Naive thymus-derived CD4-positive, alpha-beta T cell (primary cell): ENCODE data around the gene SNX18. TPM values are rescaled to one million over a fixed set of nuclear protein-coding genes. Genes with fewer than 3 reads are reported as not detected.

Experiments
- ATAC-seq: fragments of 150-1000 bp; cut with Tn5 transposase; 2 replicates; pipeline ENCODE4 v1.10.0; 2021; ENCODE audit warnings: mild to moderate bottlenecking, moderate library complexity
- CTCF ChIA-PET: fragments of 350-600 bp; sonication (Branson Sonifier 250); formaldehyde crosslinking; loops from one replicate; lab custom pipeline; 2021; ENCODE audit warnings: antibody characterized with exemption; lab: Charles Lee
- POLR2A ChIA-PET: fragments of 350-600 bp; sonication (Branson Sonifier 250); formaldehyde crosslinking; loops from one replicate; lab custom pipeline; 2021; ENCODE audit warnings: antibody characterized with exemption, inconsistent platforms; lab: Charles Lee
- DNase-seq, 9 donors: peaks; one replicate each; pipeline versions ENCODE4 v3.0.0 to v3.0.0-alpha.2; 2020 to 2022; ENCODE audit warnings: mixed read lengths in 1 of 9
- H3K27ac ChIP-seq: one replicate; pipeline ENCODE4 v1.7.0; 2013; ENCODE audit warnings: mild to moderate bottlenecking, low read depth, low read length, moderate library complexity
- H3K27me3 ChIP-seq, 2 donors: one replicate each; pipeline ENCODE4 v1.7.0; 2013; ENCODE audit warnings: low read length in 2 of 2, mild to moderate bottlenecking in 2 of 2, moderate library complexity in 2 of 2; ENCODE audit not compliant: control insufficient read depth in 2 of 2, insufficient read depth in 2 of 2
- H3K36me3 ChIP-seq, 3 experiments: 1 replicate in 2 of 3; 2 replicates in 1 of 3; pipeline ENCODE4 v1.7.0; 2013; ENCODE audit warnings: low read length in 3 of 3, mild to moderate bottlenecking in 3 of 3, moderate library complexity in 1 of 3; ENCODE audit not compliant: insufficient read depth in 3 of 3, control insufficient read depth in 2 of 3
- H3K4me1 ChIP-seq, 2 donors: one replicate each; pipeline ENCODE4 v1.7.0; 2013; ENCODE audit warnings: low read length in 2 of 2, mild to moderate bottlenecking in 2 of 2, moderate library complexity in 1 of 2; ENCODE audit not compliant: control insufficient read depth in 2 of 2, insufficient read depth in 2 of 2
- H3K4me3 ChIP-seq: 2 replicates; pipeline ENCODE4 v1.7.0; 2013; ENCODE audit warnings: mild to moderate bottlenecking, low read length
- H3K9me3 ChIP-seq, 3 experiments: 1 replicate in 2 of 3; 2 replicates in 1 of 3; pipeline ENCODE4 v1.7.0; 2013; ENCODE audit warnings: low read length in 3 of 3; ENCODE audit not compliant: control insufficient read depth in 2 of 3
- H3K27ac Mint-ChIP-seq, 9 donors: one replicate each; pipeline ENCODE4 v1.8.0; 2020 to 2022; ENCODE audit warnings: mixed read lengths in 9 of 9, mild to moderate bottlenecking in 8 of 9, moderate library complexity in 5 of 9, inconsistent platforms in 2 of 9
- H3K27me3 Mint-ChIP-seq, 5 donors: one replicate each; pipeline ENCODE4 v1.8.0; 2021 to 2022; ENCODE audit warnings: mixed read lengths in 5 of 5, mild to moderate bottlenecking in 1 of 5
- H3K36me3 Mint-ChIP-seq, 5 donors: one replicate each; pipeline ENCODE4 v1.8.0; 2020 to 2022; ENCODE audit warnings: mixed read lengths in 5 of 5, mild to moderate bottlenecking in 3 of 5, inconsistent platforms in 1 of 5
- H3K4me1 Mint-ChIP-seq, 7 donors: one replicate each; pipeline ENCODE4 v1.8.0; 2020 to 2022; ENCODE audit warnings: mixed read lengths in 7 of 7, mild to moderate bottlenecking in 3 of 7, inconsistent platforms in 1 of 7
- H3K4me3 Mint-ChIP-seq, 10 donors: one replicate each; pipeline ENCODE4 v1.8.0; 2020 to 2022; ENCODE audit warnings: mild to moderate bottlenecking in 10 of 10, mixed read lengths in 10 of 10, moderate library complexity in 6 of 10, inconsistent platforms in 2 of 10
- H3K9me3 Mint-ChIP-seq, 11 donors: one replicate each; pipeline ENCODE4 v1.8.0; 2020 to 2022; ENCODE audit warnings: mixed read lengths in 11 of 11, mild to moderate bottlenecking in 4 of 11, inconsistent platforms in 1 of 11, moderate library complexity in 1 of 11
- intact Hi-C, 2 donors: fragments of 100-400 bp; cut with micrococcal nuclease; formaldehyde crosslinking; loops; one replicate each; pipeline ENCODE4 v1.15.1; 2023
- polyA plus RNA-seq, 2 donors: library from polyadenylated mRNA; unstranded; fragments of 300-500 nt; fragmentation: Illumina TruSeq; gene quantifications; one replicate each; pipeline ENCODE4 v1.2.3, GENCODE V29; 2021
- total RNA-seq, 6 experiments: library from RNA in 5 of 6; stranded (reverse) in 5 of 6; gene quantifications; 1 replicate in 5 of 6; 2 replicates in 1 of 6; pipeline ENCODE4 v1.2.3 and lab custom pipeline; 2021 to 2026

SNX18 gene
- total and polyA plus RNA-seq, 7 experiments from 2014 or later, result 3.2 to 40.9 (median 24.6) TPM

- Mint-ChIP-seq H3K27ac (no peak overlapping the region), H3K4me1 (peaks cover 0 to 6% (median 5%) of the 10 kb centered on the region in 7 donors), H3K36me3 (peaks cover 3 to 44% (median 29%) of the 10 kb centered on the region in 5 donors), H3K4me3 (no peak overlapping the region), H3K9me3 (no peaks in the 10 kb centered on the region), H3K27me3 (no peaks in the 10 kb centered on the region)
- intact Hi-C loops, result no loop called here
- no peaks in the 10 kb centered on the region for H3K27me3 ChIP-seq
- ChIA-PET CTCF (interaction anchor here (0.9 kb wide), 1 partner anchor 296 kb away, joined by 3 read pairs; no protein-coding TSS in a partner anchor), POLR2A (no interaction called here)
- no peaks in the 10 kb centered on the region for H3K4me1 ChIP-seq
- H3K9me3 ChIP-seq, result no peaks in the 10 kb centered on the region
- H3K27ac ChIP-seq, result no peak overlapping the region
- DNase-seq (no peak), ATAC-seq (no peak)
- no peak overlapping the region for H3K4me3 ChIP-seq
- H3K36me3 ChIP-seq, result peaks cover 0 to 4% (median 0%) of the 10 kb centered on the region in 3 experiments
Measured at GRCh38 chr5:54548565-54548964, 31.0 kb downstream of the SNX18 start.

GRCh38 chr5:54551292-54551691, 33.7 kb downstream of the SNX18 start:
- CTCF ChIA-PET, result interaction anchor here (0.6 kb wide), 1 partner anchor 61 kb away, joined by 3 read pairs; no protein-coding TSS in a partner anchor
- intact Hi-C loops, result no loop called here
- H3K27me3 ChIP-seq, result no peaks in the 10 kb centered on the region
- H3K4me1 Mint-ChIP-seq, result peaks cover 0 to 4% (median 0%) of the 10 kb centered on the region in 7 donors
- POLR2A ChIA-PET, result no interaction called here
- no peak overlapping the region for H3K27ac ChIP-seq
- peaks cover 3 to 32% (median 19%) of the 10 kb centered on the region in 5 donors for H3K36me3 Mint-ChIP-seq
- H3K9me3 ChIP-seq, result no peaks in the 10 kb centered on the region
- H3K27me3 Mint-ChIP-seq, result no peaks in the 10 kb centered on the region
- DNase-seq (no peak), ATAC-seq (no peak)
- no peak overlapping the region for H3K4me3 ChIP-seq
- H3K36me3 ChIP-seq, result no peaks in the 10 kb centered on the region
- no peaks in the 10 kb centered on the region for H3K9me3 Mint-ChIP-seq
- no peak overlapping the region for H3K4me3 Mint-ChIP-seq
- H3K4me1 ChIP-seq, result no peaks in the 10 kb centered on the region
- H3K27ac Mint-ChIP-seq, result no peak overlapping the region

GRCh38 chr5:54551926-54552325, 34.4 kb downstream of the SNX18 start:
- DNase-seq (no peak), ATAC-seq (no peak)
- no peaks in the 10 kb centered on the region for H3K9me3 ChIP-seq
- H3K27ac ChIP-seq, result no peak overlapping the region
- H3K4me3 Mint-ChIP-seq, result no peak overlapping the region
- no peaks in the 10 kb centered on the region for H3K9me3 Mint-ChIP-seq
- ChIA-PET CTCF (no interaction called here), POLR2A (no interaction called here)
- H3K36me3 ChIP-seq, result no peaks in the 10 kb centered on the region
- peaks cover 0 to 4% (median 0%) of the 10 kb centered on the region in 7 donors for H3K4me1 Mint-ChIP-seq
- H3K27me3 ChIP-seq, result no peaks in the 10 kb centered on the region
- H3K36me3 Mint-ChIP-seq, result peaks cover 3 to 30% (median 16%) of the 10 kb centered on the region in 5 donors
- H3K4me1 ChIP-seq, result no peaks in the 10 kb centered on the region
- intact Hi-C loops, result no loop called here
- no peak overlapping the region for H3K4me3 ChIP-seq
- H3K27me3 Mint-ChIP-seq, result no peaks in the 10 kb centered on the region
- H3K27ac Mint-ChIP-seq, result no peak overlapping the region

GRCh38 chr5:54552446-54552845, 34.9 kb downstream of the SNX18 start:
- ChIA-PET CTCF (no interaction called here), POLR2A (no interaction called here)
- ATAC-seq (no peak), DNase-seq (no peak)
- H3K4me3 Mint-ChIP-seq, result no peak overlapping the region
- Histone ChIP-seq H3K27ac (no peak overlapping the region), H3K9me3 (no peaks in the 10 kb centered on the region), H3K36me3 (no peaks in the 10 kb centered on the region), H3K4me1 (no peaks in the 10 kb centered on the region), H3K4me3 (no peak overlapping the region), H3K27me3 (no peaks in the 10 kb centered on the region)
- intact Hi-C loops, result no loop called here
- H3K9me3 Mint-ChIP-seq, result no peaks in the 10 kb centered on the region
- peaks cover 0 to 3% (median 0%) of the 10 kb centered on the region in 7 donors for H3K4me1 Mint-ChIP-seq
- H3K27me3 Mint-ChIP-seq, result no peaks in the 10 kb centered on the region
- peak overlapping the region in 1 of 9 donors; percentile 2 for H3K27ac Mint-ChIP-seq
- peaks cover 3 to 26% (median 12%) of the 10 kb centered on the region in 5 donors for H3K36me3 Mint-ChIP-seq

GRCh38 chr5:54553659-54554207, 36.2 kb downstream of the SNX18 start:
- Histone ChIP-seq H3K27me3 (no peaks in the 10 kb centered on the region), H3K4me3 (no peak overlapping the region), H3K27ac (no peak overlapping the region), H3K9me3 (no peaks in the 10 kb centered on the region), H3K4me1 (no peaks in the 10 kb centered on the region), H3K36me3 (no peaks in the 10 kb centered on the region)
- Mint-ChIP-seq H3K27me3 (no peaks in the 10 kb centered on the region), H3K4me3 (no peak overlapping the region), H3K36me3 (peaks cover 6 to 26% (median 10%) of the 10 kb centered on the region in 5 donors), H3K9me3 (no peaks in the 10 kb centered on the region), H3K27ac (no peak overlapping the region), H3K4me1 (peaks cover 0 to 2% (median 0%) of the 10 kb centered on the region in 7 donors)
- intact Hi-C loops, result no loop called here
- no peak for ATAC-seq
- no peak for DNase-seq
- POLR2A ChIA-PET, result interaction anchor here (1.4 kb wide), 1 partner anchor 92 kb away, joined by 5 read pairs; no protein-coding TSS in a partner anchor
- CTCF ChIA-PET, result interaction anchor here (0.6 kb wide), 1 partner anchor 30 kb away, joined by 3 read pairs; no protein-coding TSS in a partner anchor

- Mint-ChIP-seq H3K4me1 (no peaks in the 10 kb centered on the region), H3K4me3 (no peak overlapping the region), H3K27ac (no peak overlapping the region), H3K9me3 (peaks cover 0 to 7% (median 0%) of the 10 kb centered on the region in 11 donors), H3K36me3 (peaks cover 0 to 22% (median 8%) of the 10 kb centered on the region in 5 donors), H3K27me3 (no peaks in the 10 kb centered on the region)
- no peaks in the 10 kb centered on the region for H3K36me3 ChIP-seq
- no peak overlapping the region for H3K27ac ChIP-seq
- ATAC-seq (no peak), DNase-seq (no peak)
- H3K4me3 ChIP-seq, result no peak overlapping the region
- intact Hi-C loops, result no loop called here
- ChIA-PET POLR2A (no interaction called here), CTCF (no interaction called here)
- H3K4me1 ChIP-seq, result no peaks in the 10 kb centered on the region
- no peaks in the 10 kb centered on the region for H3K27me3 ChIP-seq
- no peaks in the 10 kb centered on the region for H3K9me3 ChIP-seq
Measured at GRCh38 chr5:54556141-54556540, 38.6 kb downstream of the SNX18 start.

- H3K4me3 Mint-ChIP-seq, result no peak overlapping the region
- ChIA-PET CTCF (no interaction called here), POLR2A (no interaction called here)
- H3K9me3 Mint-ChIP-seq, result peaks cover 0 to 7% (median 0%) of the 10 kb centered on the region in 11 donors
- Histone ChIP-seq H3K4me1 (no peaks in the 10 kb centered on the region), H3K36me3 (no peaks in the 10 kb centered on the region), H3K4me3 (no peak overlapping the region), H3K27ac (no peak overlapping the region), H3K9me3 (no peaks in the 10 kb centered on the region), H3K27me3 (no peaks in the 10 kb centered on the region)
- DNase-seq (no peak), ATAC-seq (no peak)
- intact Hi-C loops, result no loop called here
- no peaks in the 10 kb centered on the region for H3K27me3 Mint-ChIP-seq
- no peaks in the 10 kb centered on the region for H3K4me1 Mint-ChIP-seq
- H3K36me3 Mint-ChIP-seq, result peaks cover 0 to 10% (median 4%) of the 10 kb centered on the region in 5 donors
- no peak overlapping the region for H3K27ac Mint-ChIP-seq
Measured at GRCh38 chr5:54558362-54558761, 40.8 kb downstream of the SNX18 start.
